NCI-H128 (cell line): ENCODE measurements around the gene CAB39.
"Not testable (repeated sequence)": the region's sequence is repeated elsewhere in the genome, so short reads cannot be mapped to it uniquely, and the experiment has no call there.

Experiments
- DNase-seq: peaks from one replicate; lab custom pipeline; 2025; ENCODE audit not compliant: unreplicated experiment; lab: John Stamatoyannopoulos, UW

CAB39 gene

DNA sequence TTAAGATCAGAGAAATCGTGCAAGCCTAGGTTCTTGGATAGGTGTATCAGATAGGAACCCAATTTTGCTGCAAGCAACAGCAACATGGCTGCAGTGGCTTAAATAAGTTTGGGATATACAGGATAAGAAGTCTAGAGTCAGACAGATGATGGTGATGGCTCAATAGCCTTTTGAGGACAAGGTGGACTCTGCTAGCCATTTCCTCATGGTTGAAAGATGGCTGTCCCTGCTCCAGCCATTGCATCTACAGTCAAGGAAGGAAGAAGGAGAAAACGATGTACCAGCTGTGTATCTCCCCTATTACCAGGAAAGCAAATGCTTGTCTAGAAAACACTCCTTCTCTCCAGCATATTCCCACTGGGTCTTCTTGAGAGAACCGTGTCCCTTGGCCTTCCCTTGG is 30.1 kb upstream of the CAB39 start:
- no peak for DNase-seq

- DNase-seq = no peak
Measured at GRCh38 chr2:230684270-230685168, 28.1 kb upstream of the CAB39 start.

DNA sequence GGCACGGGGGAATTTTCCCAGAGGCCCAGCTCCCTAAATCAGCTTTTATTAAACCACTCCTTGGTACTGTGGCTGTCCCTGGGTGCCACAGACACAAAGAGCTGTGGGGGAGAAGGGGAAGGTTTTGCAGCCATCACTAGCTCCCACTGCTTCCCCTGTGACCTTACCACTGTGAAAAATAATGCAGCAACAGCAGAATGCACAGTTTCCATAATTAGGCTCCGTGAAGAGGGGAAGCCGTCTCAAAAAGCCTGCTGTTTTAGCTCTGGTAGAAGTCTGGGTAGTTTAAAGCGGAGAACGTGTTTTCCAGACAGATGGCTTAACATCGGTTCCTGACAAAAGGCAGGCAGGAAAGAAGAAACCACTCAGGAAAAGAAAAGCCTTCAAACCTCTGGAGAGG is 27.5 kb upstream of the CAB39 start:
- DNase-seq = no peak

GRCh38 chr2:230687498-230687897 is 25.1 kb upstream of the CAB39 start:
- no peak for DNase-seq

- no peak for DNase-seq
Measured at GRCh38 chr2:230688490-230688889, 24.2 kb upstream of the CAB39 start.

GRCh38 chr2:230690439-230690838 is 22.2 kb upstream of the CAB39 start:
- DNase-seq = no peak

GRCh38 chr2:230691005-230691647 is 21.5 kb upstream of the CAB39 start:
- DNase-seq = no peak

DNA sequence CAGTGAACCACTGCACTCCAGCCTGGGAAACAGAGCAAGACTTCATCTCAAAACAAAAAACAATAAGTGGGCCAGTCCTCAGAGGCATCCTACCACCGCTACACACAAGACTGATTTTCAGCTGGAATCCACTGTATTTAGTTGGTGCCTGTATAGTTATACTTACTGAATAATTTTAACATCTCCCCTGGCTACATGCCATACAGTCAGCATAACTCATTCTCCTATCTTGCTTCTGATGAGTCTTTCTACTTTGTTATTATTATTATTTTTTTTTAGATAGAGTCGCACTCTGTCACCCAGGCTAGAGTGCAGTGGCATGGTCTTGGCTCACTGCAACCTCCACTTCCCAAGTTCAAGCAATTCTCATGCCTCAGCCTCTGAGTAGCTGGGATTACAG is 19.9 kb upstream of the CAB39 start:
- no peak for DNase-seq

DNA sequence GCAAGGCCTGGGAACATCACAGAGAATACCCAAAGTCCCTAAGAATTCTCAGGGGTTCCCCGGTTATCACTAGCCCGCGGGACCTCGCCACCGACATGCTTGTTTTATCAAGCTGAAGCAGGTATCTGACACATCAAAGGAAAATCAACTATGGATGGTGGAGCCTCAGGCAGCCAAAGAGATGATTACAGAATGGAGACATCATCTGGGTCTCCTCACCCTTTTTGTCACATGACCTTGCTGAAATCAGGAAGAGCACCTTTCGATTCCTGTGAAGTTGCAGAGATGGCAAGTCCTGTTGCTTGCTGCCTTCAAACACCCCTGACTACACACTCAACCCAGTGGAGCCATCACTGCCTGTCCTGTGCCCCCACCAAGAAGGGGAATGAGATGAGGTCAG is 19.2 kb upstream of the CAB39 start:
- no peak for DNase-seq

- DNase-seq = no peak
Measured at GRCh38 chr2:230694241-230694640, 18.4 kb upstream of the CAB39 start.

DNA sequence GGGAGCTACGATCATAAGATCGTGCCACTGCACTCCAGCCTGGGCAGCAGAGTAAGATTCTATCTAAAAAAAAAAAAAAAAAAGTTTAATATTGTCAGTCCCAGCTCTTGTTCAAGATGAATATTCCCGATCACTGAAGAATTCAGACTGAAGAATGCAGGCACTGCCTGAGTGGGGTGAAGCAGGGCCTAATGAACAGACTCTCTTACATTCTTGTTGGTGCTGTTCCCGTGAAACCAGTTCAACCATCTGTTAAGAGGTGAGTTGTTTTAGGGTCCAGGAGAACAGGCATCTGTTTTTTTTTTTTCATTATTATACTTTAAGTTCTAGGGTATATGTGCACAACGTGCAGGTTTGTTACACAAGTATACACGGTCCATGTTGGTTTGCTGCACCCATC is 17.1 kb upstream of the CAB39 start:
- no peak for DNase-seq

- DNase-seq = no peak
Measured at GRCh38 chr2:230696670-230697069, 16.0 kb upstream of the CAB39 start.

DNA sequence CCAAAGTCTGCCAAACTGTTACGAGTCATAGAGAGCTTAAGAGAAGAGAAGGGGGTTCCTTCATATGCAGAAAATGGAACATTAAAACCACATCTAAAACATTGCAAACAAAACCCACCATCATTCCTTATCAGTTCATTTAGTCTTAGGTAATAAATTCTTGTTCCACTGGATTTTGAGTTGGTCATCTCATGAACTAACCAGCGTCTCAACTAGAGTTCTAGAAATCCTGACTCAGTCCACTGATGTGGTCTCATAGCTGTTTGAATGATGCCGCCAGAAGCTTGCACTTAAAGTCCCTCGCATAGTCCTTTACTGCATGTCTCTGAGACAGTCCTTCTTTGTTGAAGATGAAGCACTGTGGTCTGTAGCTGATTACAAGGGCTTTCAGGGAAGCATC is 15.0 kb upstream of the CAB39 start:
- no peak for DNase-seq

GRCh38 chr2:230698753-230699152 is 13.9 kb upstream of the CAB39 start:
- not testable (repeated sequence) for DNase-seq

DNA sequence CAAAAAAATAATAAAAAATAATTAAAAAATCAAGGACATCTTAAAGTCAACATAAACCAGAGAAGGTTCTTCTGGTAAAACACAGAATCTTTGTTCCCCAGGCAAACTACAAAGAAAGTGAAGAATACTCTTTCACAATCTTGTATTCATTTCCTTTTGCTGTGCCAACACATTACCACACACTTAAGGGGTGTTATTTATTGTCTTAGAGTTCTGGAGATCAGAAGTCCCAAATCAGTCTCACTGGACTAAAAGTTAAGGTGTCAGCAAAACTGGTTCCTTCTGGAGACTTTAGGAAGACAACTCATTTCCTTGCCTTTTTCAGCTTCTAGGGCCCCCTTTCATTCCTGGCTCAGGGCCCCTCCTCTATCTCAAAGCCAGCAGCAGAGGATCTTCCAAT is 12.2 kb upstream of the CAB39 start:
- no peak for DNase-seq

- no peak for DNase-seq
Measured at GRCh38 chr2:230701308-230701707, 11.3 kb upstream of the CAB39 start.

DNA sequence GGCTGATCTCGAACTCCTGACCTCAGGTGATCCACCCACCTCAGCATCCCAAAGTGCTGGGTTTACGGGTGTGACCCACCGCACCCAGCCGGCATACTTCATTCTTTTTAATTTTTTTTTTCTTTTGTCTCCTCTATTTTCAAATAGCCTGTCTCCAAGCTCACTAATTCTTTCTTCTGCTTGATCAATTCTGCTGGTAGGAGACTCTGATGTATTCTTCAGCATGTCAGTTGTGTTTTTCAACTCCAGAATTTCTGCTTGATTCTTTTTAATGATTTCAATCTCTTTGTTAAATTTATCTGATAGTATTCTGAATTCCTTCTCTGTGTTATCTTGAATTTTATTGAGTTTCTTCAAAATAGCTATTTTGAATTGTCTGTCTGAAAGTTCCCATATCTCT is 10.2 kb upstream of the CAB39 start:
- not testable (repeated sequence) for DNase-seq

DNA sequence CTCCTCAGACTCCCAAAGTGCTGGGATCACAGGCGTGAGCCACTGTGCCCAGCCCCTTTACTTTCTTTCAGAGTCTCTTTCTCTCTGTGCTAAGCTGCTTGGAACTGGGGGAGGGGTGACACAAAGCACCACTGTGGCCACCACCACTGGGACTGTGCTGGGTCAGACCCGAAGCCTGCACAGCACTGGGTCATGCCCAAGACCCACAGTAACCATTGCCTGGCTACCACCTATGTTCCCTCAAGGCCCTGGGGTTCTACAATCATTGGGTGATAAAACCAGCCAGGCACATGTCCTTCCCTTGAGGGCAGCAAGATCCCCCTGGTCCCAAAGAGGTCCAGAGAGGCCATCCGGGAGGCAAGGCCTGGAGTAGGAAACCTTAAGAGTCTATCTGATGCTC is 9.1 kb upstream of the CAB39 start:
- DNase-seq = no peak

DNA sequence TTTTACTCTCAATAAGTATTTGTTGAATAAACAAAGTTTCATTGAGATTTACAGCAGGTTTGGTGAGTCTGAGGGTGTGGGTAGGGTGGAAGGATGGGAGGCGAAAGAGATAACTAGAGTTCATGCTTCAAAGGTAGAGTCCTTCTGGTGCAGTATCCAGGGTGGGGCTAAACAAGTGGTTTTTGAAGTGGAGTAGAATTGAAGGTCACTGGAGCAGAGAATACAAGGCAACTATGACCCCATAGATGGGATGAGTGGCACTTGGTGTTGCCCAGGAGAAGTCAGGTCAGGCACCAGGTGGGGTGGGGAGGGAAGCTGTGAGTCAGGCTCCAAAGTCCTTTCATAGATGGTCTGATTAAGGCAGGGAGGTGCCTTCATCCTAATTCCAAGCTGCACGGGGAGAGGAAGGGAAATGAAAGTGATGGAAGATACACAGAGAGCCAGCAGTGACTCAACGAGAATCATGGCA is 6.6 kb upstream of the CAB39 start:
- no peak for DNase-seq

GRCh38 chr2:230706966-230707365 is 5.7 kb upstream of the CAB39 start:
- no peak for DNase-seq

GRCh38 chr2:230708204-230708603 is 4.4 kb upstream of the CAB39 start:
- no peak for DNase-seq

- no peak for DNase-seq
Measured at GRCh38 chr2:230711224-230711623, 1.4 kb upstream of the CAB39 start.
